ENCODE results near the gene MKLN1.

Gene MKLN1

GRCh38 chr7:131529179-131529578 is 201.5 kb downstream of the MKLN1 start:
- no peak for DNase-seq

- no peak for DNase-seq
These were observed 201.9 kb downstream of the MKLN1 start for GRCh38 chr7:131529617-131530016.

- no peak for DNase-seq
These were observed 202.5 kb downstream of the MKLN1 start for GRCh38 chr7:131530137-131530536.

- DNase-seq = no peak
These were observed 205.0 kb downstream of the MKLN1 start for GRCh38 chr7:131532570-131533091.

- DNase-seq = no peak
These were observed 205.5 kb downstream of the MKLN1 start for GRCh38 chr7:131533151-131533559.

GRCh38 chr7:131533566-131534561 is 206.2 kb downstream of the MKLN1 start:
- DNase-seq = no peak

GRCh38 chr7:131536361-131536849 is 208.7 kb downstream of the MKLN1 start:
- no peak for DNase-seq

GRCh38 chr7:131537571-131537978 is 209.9 kb downstream of the MKLN1 start:
- no peak for DNase-seq

GRCh38 chr7:131538071-131538812 is 210.6 kb downstream of the MKLN1 start:
- no peak for DNase-seq

GRCh38 chr7:131538813-131539179 is 211.1 kb downstream of the MKLN1 start:
- no peak for DNase-seq

GRCh38 chr7:131540491-131541162 is 213.0 kb downstream of the MKLN1 start:
- DNase-seq = no peak

- DNase-seq = no peak
These were observed 215.6 kb downstream of the MKLN1 start for GRCh38 chr7:131543298-131543697.

GRCh38 chr7:131544021-131544420 is 216.3 kb downstream of the MKLN1 start:
- DNase-seq = no peak

GRCh38 chr7:131544449-131545301 is 217.0 kb downstream of the MKLN1 start:
- DNase-seq = peak; percentile 22

GRCh38 chr7:131546126-131546525 is 218.4 kb downstream of the MKLN1 start:
- peak; percentile 70 for DNase-seq

Measured in inflammatory macrophage treated with lipopolysaccharide for 4 hours (primary cell).